ENCODE results near the gene NELFB. TPM values are rescaled to one million over a fixed set of nuclear protein-coding genes. Genes with fewer than 3 reads are reported as not detected.

NELFB gene
- total and polyA plus RNA-seq, 2 donors (not counting 1 experiment from before 2014, with no cell fraction given): 53.7 to 55.8 TPM

DNA sequence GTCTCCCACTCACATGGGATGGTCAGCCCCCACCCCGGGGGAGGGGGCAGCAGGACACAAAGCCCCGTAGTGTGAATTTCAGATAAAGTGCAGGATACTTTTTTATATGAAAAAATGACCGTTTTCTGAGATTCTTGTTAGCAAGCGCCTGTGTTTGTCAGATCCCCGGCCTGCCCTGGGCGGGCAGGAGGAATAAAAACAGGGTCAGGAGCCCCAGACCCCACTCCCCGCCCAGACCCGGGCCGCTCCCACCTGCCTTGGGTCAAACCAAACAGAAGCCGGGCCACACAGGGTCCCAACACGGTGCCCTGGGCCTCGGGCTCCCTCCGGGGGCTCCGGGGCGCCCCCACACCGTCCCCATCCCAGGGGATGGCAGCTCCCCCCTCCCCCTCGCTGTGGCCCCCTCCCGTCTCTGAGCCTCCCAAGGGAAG lies 60.5 kb downstream of the NELFB start:
- Histone ChIP-seq H3K4me1 (ENCODE audit: control insufficient read depth in 2 of 2, insufficient read depth in 2 of 2, low read length in 2 of 2) (peaks cover 14 to 23% of the 10 kb centered on the region in 2 donors), H3K27ac (ENCODE audit: low read length in 2 of 2) (no peak overlapping the region), H3K9ac (ENCODE audit: low read length) (no peak overlapping the region), H3K79me2 (ENCODE audit: control insufficient read depth, insufficient read depth, low read length) (no peaks in the 10 kb centered on the region), H3K27me3 (replicated peaks in 1 of 4; ENCODE audit: control extremely low read depth in 1 of 4, control insufficient read depth in 3 of 4, insufficient read depth in 4 of 4, low read length in 3 of 4) (peaks cover 0 to 11% (median 4%) of the 10 kb centered on the region in 4 experiments), H4K20me1 (ENCODE audit: control insufficient read depth, insufficient read depth, low read length, poor library complexity, severe bottlenecking) (no peaks in the 10 kb centered on the region), H3K4me2 (replicated peaks; ENCODE audit: low read depth, low read length, poor library complexity, severe bottlenecking) (peak overlapping the region; percentile 77), H3K9me3 (ENCODE audit: control extremely low read depth in 1 of 3, control insufficient read depth in 2 of 3, insufficient read depth in 1 of 3, low read length in 2 of 3) (peaks cover 0 to 8% (median 0%) of the 10 kb centered on the region in 3 donors), H3K4me3 (ENCODE audit: control extremely low read depth in 1 of 5, extremely low read depth in 1 of 5, insufficient read depth in 1 of 5, low read depth in 2 of 5, low read length in 4 of 5) (no peak overlapping the region), H2AFZ (ENCODE audit: insufficient read depth, low read depth, low read length, poor library complexity, severe bottlenecking) (no peak overlapping the region), H3K36me3 (replicated peaks in 1 of 2; ENCODE audit: control extremely low read depth in 1 of 2, control insufficient read depth in 1 of 2, extremely low read depth in 1 of 2, insufficient read depth in 2 of 2, low read length in 1 of 2) (no peaks in the 10 kb centered on the region)
- no peaks in the 10 kb centered on the region for H3K9me3 Mint-ChIP-seq (ENCODE audit: insufficient read depth)
- peaks cover 8% of the 10 kb centered on the region for H3K4me1 Mint-ChIP-seq
- WGBS (ENCODE audit: insufficient coverage): 56% methylated on average over 11 of the region's 18 CpGs
- ChIA-PET CTCF (interaction anchor here (1.9 to 2.6 kb wide), 2 partner anchors 12 to 13 kb away, joined by 7 to 12 read pairs; partner anchors contain the start of gene NRARP), POLR2A (no interaction called here)
- intact Hi-C loops (cut with micrococcal nuclease): no loop called here
- no peaks in the 10 kb centered on the region for H3K27me3 Mint-ChIP-seq
- no peak overlapping the region for H3K27ac Mint-ChIP-seq
- no peak for TF ChIP-seq EZH2 (IDR thresholded peaks at IDR 0.05; ENCODE audit: borderline replicate concordance, insufficient read depth, low read depth, low read length, poor library complexity, severe bottlenecking)
- TF ChIP-seq, protein P1, sequence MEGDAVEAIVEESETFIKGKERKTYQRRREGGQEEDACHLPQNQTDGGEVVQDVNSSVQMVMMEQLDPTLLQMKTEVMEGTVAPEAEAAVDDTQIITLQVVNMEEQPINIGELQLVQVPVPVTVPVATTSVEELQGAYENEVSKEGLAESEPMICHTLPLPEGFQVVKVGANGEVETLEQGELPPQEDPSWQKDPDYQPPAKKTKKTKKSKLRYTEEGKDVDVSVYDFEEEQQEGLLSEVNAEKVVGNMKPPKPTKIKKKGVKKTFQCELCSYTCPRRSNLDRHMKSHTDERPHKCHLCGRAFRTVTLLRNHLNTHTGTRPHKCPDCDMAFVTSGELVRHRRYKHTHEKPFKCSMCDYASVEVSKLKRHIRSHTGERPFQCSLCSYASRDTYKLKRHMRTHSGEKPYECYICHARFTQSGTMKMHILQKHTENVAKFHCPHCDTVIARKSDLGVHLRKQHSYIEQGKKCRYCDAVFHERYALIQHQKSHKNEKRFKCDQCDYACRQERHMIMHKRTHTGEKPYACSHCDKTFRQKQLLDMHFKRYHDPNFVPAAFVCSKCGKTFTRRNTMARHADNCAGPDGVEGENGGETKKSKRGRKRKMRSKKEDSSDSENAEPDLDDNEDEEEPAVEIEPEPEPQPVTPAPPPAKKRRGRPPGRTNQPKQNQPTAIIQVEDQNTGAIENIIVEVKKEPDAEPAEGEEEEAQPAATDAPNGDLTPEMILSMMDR (IDR thresholded peaks at IDR 0.05): no peak
- no peak overlapping the region for H3K4me3 Mint-ChIP-seq
- DNase-seq (peak; percentile 7), ATAC-seq (ENCODE audit: low read depth) (no peak)

Data from B cell (primary cell).